ACC112 (cell line): ENCODE results near the gene LARGE1.

Source experiments
- H2AFZ ChIP-seq: fragments of 200-600 bp; sonication (generic); one replicate; pipeline ENCODE4 v1.6.0; 2017; ENCODE audit warnings: antibody characterized with exemption, low read length; ENCODE audit not compliant: unreplicated experiment
- H3K27ac ChIP-seq: fragments of 200-600 bp; sonication (generic); 2 replicates; pipeline ENCODE4 v1.5.1; 2014; ENCODE audit warnings: low read depth, mild to moderate bottlenecking, antibody characterized with exemption, low read length, moderate library complexity
- H3K27me3 ChIP-seq: fragments of 200-600 bp; sonication (generic); 2 replicates; pipeline ENCODE4 v1.6.1; 2014; ENCODE audit warnings: mild to moderate bottlenecking, antibody characterized with exemption, low read length, moderate library complexity, mixed read lengths; ENCODE audit not compliant: insufficient read depth
- H3K36me3 ChIP-seq: fragments of 200-600 bp; sonication (generic); 2 replicates; pipeline ENCODE4 v1.6.1; 2016; ENCODE audit warnings: mild to moderate bottlenecking, antibody characterized with exemption, low read length, moderate library complexity, mixed read lengths; ENCODE audit not compliant: insufficient read depth
- H3K4me1 ChIP-seq: fragments of 200-600 bp; sonication (generic); one replicate; pipeline ENCODE4 v1.6.1; 2016; ENCODE audit warnings: low read length, mixed read lengths; ENCODE audit not compliant: insufficient read depth, unreplicated experiment, control insufficient read depth
- H3K4me3 ChIP-seq: fragments of 200-600 bp; sonication (generic); 2 replicates; pipeline ENCODE4 v1.5.1; 2014; ENCODE audit warnings: mild to moderate bottlenecking, low read depth, low read length
- H3K79me2 ChIP-seq: fragments of 200-600 bp; sonication (generic); one replicate; pipeline ENCODE4 v1.6.0; 2016; ENCODE audit warnings: low read length; ENCODE audit not compliant: control insufficient read depth, unreplicated experiment, insufficient read depth

LARGE1 gene

DNA sequence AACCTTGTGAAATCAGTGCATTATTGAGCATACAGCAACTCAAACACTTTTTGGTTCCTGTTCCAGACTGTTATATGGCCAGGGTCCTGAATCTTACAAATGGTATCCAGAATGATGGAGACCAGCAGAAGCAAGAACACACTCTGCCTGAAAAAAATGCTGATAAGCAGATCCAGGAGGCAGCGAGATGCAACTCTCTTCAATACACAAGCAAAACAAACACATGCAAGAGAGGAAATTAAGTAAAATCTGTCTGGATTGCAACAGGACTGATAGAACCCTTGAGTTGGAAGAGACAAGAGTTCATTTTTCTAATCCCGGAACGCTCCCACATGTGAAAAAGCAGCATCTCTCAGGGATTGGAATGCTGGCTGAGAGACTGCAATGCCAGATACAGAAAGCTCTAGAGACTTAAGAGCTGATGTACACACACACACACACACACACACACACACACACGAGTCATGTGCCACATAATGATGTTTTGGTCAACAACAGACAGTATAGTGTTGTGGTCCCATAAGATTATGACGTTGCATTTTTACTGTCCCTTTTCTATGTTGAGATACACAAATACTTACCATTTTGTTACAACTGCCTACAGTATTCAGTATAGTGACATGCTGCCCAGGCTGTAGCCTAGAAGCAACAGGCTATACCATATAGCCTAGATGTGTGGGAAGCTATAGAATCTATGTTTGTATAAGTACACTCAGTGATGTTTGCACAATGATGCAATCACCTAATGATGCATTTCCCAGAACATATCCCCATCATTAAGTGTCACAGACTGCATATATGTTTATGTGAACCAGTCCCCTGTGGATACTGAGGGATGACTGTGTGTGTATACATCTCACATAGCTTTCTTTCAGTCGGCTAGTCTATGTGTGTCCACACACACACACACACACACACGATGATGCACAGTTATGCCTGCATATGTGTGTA, 406.6 kb downstream of the LARGE1 start:
- Histone ChIP-seq H3K27me3 (no peaks in the 10 kb centered on the region), H3K36me3 (no peaks in the 10 kb centered on the region), H3K79me2 (no peaks in the 10 kb centered on the region), H3K27ac (no peak overlapping the region), H2AFZ (no peak overlapping the region), H3K4me3 (no peak overlapping the region), H3K4me1 (no peaks in the 10 kb centered on the region)

DNA sequence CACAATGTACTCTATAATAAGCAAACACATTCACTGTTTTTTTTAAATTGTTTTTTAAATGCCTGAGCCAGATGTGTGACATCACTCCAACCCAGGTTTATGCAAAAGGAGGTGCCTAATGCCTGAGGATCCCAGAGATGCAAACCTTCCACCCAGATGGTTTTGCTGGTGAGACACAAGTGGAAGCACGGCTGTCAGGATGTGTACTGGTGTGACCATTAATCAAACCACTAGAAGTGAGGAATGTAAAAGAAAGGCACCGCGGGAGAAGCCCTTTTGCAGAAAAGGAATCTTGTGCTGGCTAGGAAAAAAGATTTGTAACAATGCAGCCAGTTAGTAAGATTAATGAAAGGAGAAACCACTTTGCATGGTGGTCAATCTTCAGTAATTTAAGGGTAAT, 407.4 kb downstream of the LARGE1 start:
- Histone ChIP-seq H3K27ac (no peak overlapping the region), H2AFZ (no peak overlapping the region), H3K36me3 (no peaks in the 10 kb centered on the region), H3K27me3 (no peaks in the 10 kb centered on the region), H3K4me3 (no peak overlapping the region), H3K4me1 (no peaks in the 10 kb centered on the region), H3K79me2 (no peaks in the 10 kb centered on the region)

DNA sequence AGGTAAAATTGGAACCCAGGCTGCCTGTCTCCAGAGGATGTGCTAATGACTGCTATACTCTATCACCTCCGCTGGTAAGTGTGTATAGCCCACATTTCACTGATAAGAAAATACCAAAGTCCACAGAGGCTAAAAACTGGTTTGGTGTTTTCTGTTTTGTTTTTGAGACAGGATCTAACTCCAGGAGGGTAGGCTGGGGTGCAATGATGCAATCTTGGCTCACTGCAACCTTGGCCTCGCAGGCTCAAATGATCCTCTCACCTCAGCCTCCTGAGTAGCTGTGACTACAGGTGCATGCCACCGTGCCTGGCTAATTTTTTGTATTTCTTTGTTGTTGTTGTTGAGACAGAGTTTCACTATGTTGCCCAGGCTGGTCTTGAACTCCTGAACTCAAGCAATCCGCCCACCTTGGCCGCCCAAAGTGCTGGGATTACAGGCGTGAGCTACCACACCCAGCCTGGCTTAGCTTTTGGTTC, 409.8 kb downstream of the LARGE1 start:
- no peaks in the 10 kb centered on the region for H3K36me3 ChIP-seq
- no peak overlapping the region for H2AFZ ChIP-seq
- H3K27ac ChIP-seq, result no peak overlapping the region

DNA sequence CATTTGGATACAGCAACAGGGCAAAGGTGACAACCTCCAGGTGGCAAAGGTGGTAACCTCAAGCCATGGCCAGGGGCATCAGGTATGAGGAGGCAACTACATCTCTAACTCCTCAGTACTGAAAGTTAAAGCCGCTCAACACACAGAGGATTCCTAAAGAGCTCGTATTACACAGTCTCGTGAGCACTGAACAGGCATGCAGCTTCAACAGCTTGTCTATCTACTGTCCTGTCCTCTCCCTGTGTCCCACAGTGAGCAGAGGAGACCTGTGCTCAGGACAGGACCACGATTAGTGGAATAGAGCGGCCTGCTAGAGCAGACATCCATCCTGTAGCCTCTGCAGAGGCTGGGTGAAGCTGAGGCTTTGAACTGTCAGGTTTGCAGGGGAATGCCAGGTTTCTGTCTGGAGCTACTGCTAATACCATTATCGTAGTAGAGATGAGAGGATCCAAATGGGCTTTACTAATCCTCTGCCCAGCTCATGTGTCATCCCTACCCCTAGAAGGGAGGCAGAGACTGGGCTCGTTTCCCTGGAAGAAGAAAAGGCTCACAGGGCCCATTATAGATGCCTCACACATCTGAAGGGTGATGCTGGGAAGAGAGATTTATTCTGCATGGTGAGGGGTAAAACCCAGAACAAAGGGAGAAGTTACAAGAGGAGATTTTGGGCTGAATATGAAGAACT, 415.2 kb downstream of the LARGE1 start:
- Histone ChIP-seq H3K36me3 (no peaks in the 10 kb centered on the region), H3K27me3 (no peaks in the 10 kb centered on the region), H3K27ac (no peak overlapping the region), H3K4me3 (no peak overlapping the region), H3K4me1 (no peaks in the 10 kb centered on the region), H3K79me2 (no peaks in the 10 kb centered on the region), H2AFZ (no peak overlapping the region)

More for the DNA sequence above, 409.8 kb downstream of the LARGE1 start:
- H3K4me3 ChIP-seq, result no peak overlapping the region
- no peaks in the 10 kb centered on the region for H3K27me3 ChIP-seq
- no peaks in the 10 kb centered on the region for H3K79me2 ChIP-seq
- H3K4me1 ChIP-seq, result no peaks in the 10 kb centered on the region

DNA sequence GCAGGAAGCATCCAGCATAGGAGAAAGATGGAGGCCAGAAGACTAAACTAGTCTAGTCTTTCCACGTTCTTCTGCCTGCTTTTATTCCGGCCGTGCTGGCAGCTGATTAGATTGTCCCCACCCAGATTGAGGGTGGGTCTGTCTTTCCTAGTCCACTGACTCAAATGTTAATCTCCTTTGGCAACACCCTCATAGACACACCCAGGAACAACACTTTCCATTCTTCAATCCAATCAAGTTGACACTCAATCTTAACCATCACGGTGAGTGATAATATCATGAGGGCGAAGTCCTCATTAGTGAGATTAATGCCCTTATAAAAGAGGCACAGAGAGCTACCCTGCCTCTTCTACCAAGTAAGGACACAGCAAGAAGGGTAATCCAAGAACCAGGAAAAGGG, 424.2 kb downstream of the LARGE1 start:
- Histone ChIP-seq H3K27ac (no peak overlapping the region), H3K27me3 (no peaks in the 10 kb centered on the region), H3K4me3 (no peak overlapping the region), H3K36me3 (no peaks in the 10 kb centered on the region), H2AFZ (no peak overlapping the region), H3K79me2 (no peaks in the 10 kb centered on the region), H3K4me1 (no peaks in the 10 kb centered on the region)

DNA sequence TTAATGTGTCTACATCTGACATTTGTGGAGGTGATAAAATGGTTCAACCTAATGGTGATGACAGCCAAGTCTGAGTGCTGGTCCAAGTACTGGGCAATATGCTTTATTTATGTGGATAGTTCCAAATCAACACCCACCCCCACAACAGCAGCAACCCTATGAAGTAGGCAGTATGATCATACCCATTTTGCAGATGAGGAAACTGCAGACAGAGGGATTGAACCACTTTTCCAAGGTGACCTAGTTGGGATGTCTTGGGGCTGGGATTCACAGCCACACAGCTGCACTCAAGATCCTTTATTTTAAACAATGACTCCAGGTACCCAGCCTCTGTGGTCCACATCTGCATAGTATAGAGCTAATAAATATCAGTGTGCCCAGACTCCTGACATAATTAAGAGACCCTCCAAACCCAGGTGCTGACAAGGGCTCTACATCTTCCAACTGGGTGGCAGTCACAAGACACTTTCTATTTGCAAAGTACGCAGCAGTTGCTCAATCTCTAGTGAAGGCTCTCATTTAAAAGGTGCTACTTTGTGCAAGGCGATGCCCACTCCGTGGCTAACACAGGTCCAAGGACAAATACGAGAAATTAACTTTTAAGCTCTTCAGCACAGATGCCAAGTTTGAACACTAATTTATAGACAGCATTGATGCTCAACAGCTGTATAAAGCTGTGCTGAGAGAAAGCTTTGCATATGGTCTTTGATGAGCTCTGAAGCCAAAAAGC, 426.6 kb downstream of the LARGE1 start:
- no peaks in the 10 kb centered on the region for H3K79me2 ChIP-seq
- no peak overlapping the region for H2AFZ ChIP-seq
- no peak overlapping the region for H3K27ac ChIP-seq
- H3K36me3 ChIP-seq, result no peaks in the 10 kb centered on the region
- H3K27me3 ChIP-seq, result no peaks in the 10 kb centered on the region
- H3K4me1 ChIP-seq, result no peaks in the 10 kb centered on the region
- no peak overlapping the region for H3K4me3 ChIP-seq

DNA sequence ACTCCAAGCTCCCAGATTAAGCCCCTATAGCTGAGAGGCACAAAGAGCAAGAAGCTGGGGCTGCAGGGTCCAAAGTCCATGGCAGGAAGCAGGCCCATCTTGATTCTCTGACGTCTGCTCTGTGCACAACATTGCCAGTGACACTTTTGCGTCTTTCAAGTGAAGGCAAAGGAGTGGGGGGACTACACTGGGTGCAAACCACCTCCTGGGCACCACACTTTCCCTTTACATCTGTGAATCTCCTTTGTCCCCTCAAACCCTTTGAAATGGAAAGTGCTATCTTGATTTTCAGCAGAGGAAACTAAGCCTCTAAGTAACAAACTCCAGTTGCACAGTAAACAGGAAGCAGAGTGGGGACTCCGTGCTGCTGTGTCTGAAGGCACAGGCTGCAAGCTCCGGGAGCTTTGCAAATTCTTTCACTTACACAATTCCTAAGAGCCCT, 428.0 kb downstream of the LARGE1 start:
- H3K79me2 ChIP-seq, result no peaks in the 10 kb centered on the region
- H3K4me1 ChIP-seq, result no peaks in the 10 kb centered on the region
- no peak overlapping the region for H3K27ac ChIP-seq
- H3K27me3 ChIP-seq, result no peaks in the 10 kb centered on the region
- no peak overlapping the region for H3K4me3 ChIP-seq
- no peaks in the 10 kb centered on the region for H3K36me3 ChIP-seq
- no peak overlapping the region for H2AFZ ChIP-seq

DNA sequence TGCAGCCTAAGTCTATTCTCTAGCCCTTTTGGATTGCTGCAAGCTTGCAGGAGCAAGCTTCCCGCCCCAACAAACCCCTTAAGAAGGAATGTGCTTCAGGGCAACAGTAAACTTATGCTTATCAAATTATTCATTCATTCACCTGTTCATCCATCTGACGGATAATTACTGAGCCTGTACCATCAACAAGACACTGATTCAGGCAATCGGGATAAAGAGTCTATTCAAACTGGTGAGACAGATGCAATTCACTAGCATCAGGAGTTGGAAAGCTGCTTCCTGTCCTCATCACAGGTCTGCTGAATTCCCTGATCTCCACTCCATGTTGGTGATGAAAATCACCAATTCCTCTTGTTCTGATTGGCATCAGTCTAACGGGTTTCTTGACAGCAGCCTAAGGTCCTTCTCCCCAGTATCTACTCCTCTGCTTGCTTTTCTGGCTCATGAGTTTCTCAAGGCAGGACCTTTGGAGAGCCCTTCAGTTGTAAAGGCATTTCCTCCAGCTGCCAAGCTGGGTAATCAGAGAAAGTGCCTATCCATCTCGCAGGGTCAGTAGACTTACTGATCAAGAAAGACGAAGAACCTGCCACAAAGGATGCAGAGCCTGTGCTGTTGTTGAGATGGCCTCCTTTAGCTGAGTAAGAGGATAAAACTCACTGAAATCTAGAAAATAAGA, 433.1 kb downstream of the LARGE1 start:
- Histone ChIP-seq H3K79me2 (no peaks in the 10 kb centered on the region), H3K4me3 (no peak overlapping the region), H3K36me3 (no peaks in the 10 kb centered on the region), H2AFZ (no peak overlapping the region), H3K27ac (no peak overlapping the region), H3K4me1 (no peaks in the 10 kb centered on the region), H3K27me3 (no peaks in the 10 kb centered on the region)

DNA sequence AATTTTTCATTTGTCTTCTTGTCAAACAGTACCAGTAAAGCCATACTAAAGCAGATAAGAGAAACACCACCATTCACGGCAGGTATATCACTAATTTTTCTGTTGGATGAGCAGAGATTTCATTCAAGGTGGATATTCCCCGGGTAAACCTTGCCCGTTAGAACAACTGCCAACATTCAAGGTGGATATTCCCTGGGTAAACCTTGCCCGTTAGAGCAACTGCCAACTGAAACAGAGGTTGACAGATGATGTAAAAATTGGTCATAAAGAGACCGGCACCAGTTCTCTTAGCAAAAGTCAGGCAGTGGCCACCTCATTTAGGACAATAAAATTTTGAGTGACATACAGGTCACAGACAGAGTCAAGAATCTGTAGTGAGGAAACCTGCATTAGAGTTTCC, 438.7 kb downstream of the LARGE1 start:
- Histone ChIP-seq H3K4me3 (no peak overlapping the region), H2AFZ (no peak overlapping the region), H3K27me3 (no peaks in the 10 kb centered on the region), H3K27ac (no peak overlapping the region), H3K36me3 (no peaks in the 10 kb centered on the region), H3K4me1 (no peaks in the 10 kb centered on the region), H3K79me2 (no peaks in the 10 kb centered on the region)
